Measurements from ENCODE around the gene SLPI.

GRCh38 chr20:45297786-45298497 lies 43.6 kb upstream of the SLPI start:
- TF ChIP-seq CTCF (IDR thresholded peaks at IDR 0.05) (no peak), POLR2A (IDR thresholded peaks at IDR 0.05) (no peak)
